Neural cell (in vitro differentiated cells): Measurements from ENCODE around the gene LMOD3. TPM values are rescaled to one million over a fixed set of nuclear protein-coding genes. Genes with fewer than 3 reads are reported as not detected.

Source experiments
- H2AFZ ChIP-seq: fragments of 200-600, 300-800 bp; sonication (generic), shearing (Covaris generic); 2 replicates; pipeline ENCODE4 v1.6.0; 2014; ENCODE audit warnings: low read depth, mild to moderate bottlenecking, antibody characterized with exemption, low read length, moderate library complexity
- H3F3A ChIP-seq: fragments of 200-600 bp; shearing (Covaris generic); 2 replicates; pipeline ENCODE4 v1.6.1; 2016; ENCODE audit warnings: mild to moderate bottlenecking, moderate library complexity, mixed read lengths, antibody characterized with exemption, low read length; ENCODE audit not compliant: insufficient read depth, poor library complexity, severe bottlenecking
- H3K27ac ChIP-seq: fragments of 200-600, 300-800 bp; sonication (generic), shearing (Covaris generic); 2 replicates; pipeline ENCODE4 v1.5.1; 2014; ENCODE audit warnings: mild to moderate bottlenecking, low read length, moderate library complexity
- H3K27me3 ChIP-seq: fragments of 300-800, 200-600 bp; sonication (generic), shearing (Covaris generic); 2 replicates; pipeline ENCODE4 v1.6.0; 2014; ENCODE audit warnings: mild to moderate bottlenecking, low read depth, low read length, moderate library complexity; ENCODE audit not compliant: insufficient read depth
- H3K36me3 ChIP-seq: fragments of 300-800, 200-600 bp; sonication (generic), shearing (Covaris generic); 2 replicates; pipeline ENCODE4 v1.5.1; 2014; ENCODE audit warnings: mild to moderate bottlenecking, antibody characterized with exemption, low read length, moderate library complexity; ENCODE audit not compliant: insufficient read depth
- H3K4me2 ChIP-seq: fragments of 300-800, 200-600 bp; sonication (generic), shearing (Covaris generic); 2 replicates; pipeline ENCODE4 v1.6.0; 2014; ENCODE audit warnings: mild to moderate bottlenecking, low read length
- H3K4me3 ChIP-seq: fragments of 300-800, 200-600 bp; sonication (generic), shearing (Covaris generic); 2 replicates; pipeline ENCODE4 v1.5.1; 2014; ENCODE audit warnings: mild to moderate bottlenecking, low read length, moderate library complexity
- H3K79me2 ChIP-seq: fragments of 200-600 bp; shearing (Covaris generic); replicated peaks from 2 replicates; pipeline ENCODE4 v1.6.0; 2014; ENCODE audit warnings: mild to moderate bottlenecking, low read length, moderate library complexity; ENCODE audit not compliant: insufficient read depth
- H3K9ac ChIP-seq: fragments of 300-800, 200-600 bp; sonication (generic), shearing (Covaris generic); 2 replicates; pipeline ENCODE4 v1.6.1; 2016; ENCODE audit warnings: mild to moderate bottlenecking, low read length, mixed read lengths
- H3K9me2 ChIP-seq: fragments of 200-600 bp; shearing (Covaris generic); 2 replicates; pipeline ENCODE4 v1.6.1; 2016; ENCODE audit warnings: mild to moderate bottlenecking, low read length, mixed read lengths; ENCODE audit not compliant: insufficient read depth
- H3K9me3 ChIP-seq: fragments of 200-600, 300-800 bp; sonication (generic), shearing (Covaris generic); 2 replicates; pipeline ENCODE4 v1.6.1; 2016; ENCODE audit warnings: mild to moderate bottlenecking, mixed run types, low read length, moderate library complexity, mixed read lengths
- H4K20me1 ChIP-seq: fragments of 200-600 bp; shearing (Covaris generic); 2 replicates; pipeline ENCODE4 v1.6.1; 2016; ENCODE audit warnings: mild to moderate bottlenecking, mixed run types; ENCODE audit not compliant: insufficient read depth
- EP300 ChIP-seq: fragments of 450-650 bp; conservative IDR thresholded peaks from 2 replicates; pipeline ENCODE4 v1.6.1; 2014; ENCODE audit warnings: antibody characterized with exemption, mild to moderate bottlenecking, moderate library complexity; ENCODE audit not compliant: poor library complexity, severe bottlenecking
- EZH2 ChIP-seq: fragments of 200-600, 300-800 bp; shearing (Covaris generic), sonication (generic); IDR thresholded peaks from 2 replicates; pipeline ENCODE4 v1.6.1; 2014; ENCODE audit warnings: antibody characterized with exemption, low read length, borderline replicate concordance, mild to moderate bottlenecking; ENCODE audit not compliant: insufficient read depth, poor library complexity, severe bottlenecking
- MXI1 ChIP-seq: fragments of 450-650 bp; conservative IDR thresholded peaks from 2 replicates; pipeline ENCODE4 v1.6.1; 2014; ENCODE audit warnings: antibody characterized with exemption, mild to moderate bottlenecking; ENCODE audit not compliant: poor library complexity, severe bottlenecking
- POLR2AphosphoS5 ChIP-seq: IDR thresholded peaks from 2 replicates; pipeline ENCODE4 v1.6.1; 2012
- RAD21 ChIP-seq: fragments of 450-650 bp; conservative IDR thresholded peaks from 2 replicates; pipeline ENCODE4 v1.6.1; 2014; ENCODE audit warnings: antibody characterized with exemption, mild to moderate bottlenecking, moderate library complexity
- REST ChIP-seq: IDR thresholded peaks from 2 replicates; pipeline ENCODE4 v1.6.1; 2012; ENCODE audit warnings: borderline replicate concordance
- SMC3 ChIP-seq: fragments of 450-650 bp; conservative IDR thresholded peaks from 2 replicates; pipeline ENCODE4 v1.6.1; 2014; ENCODE audit warnings: antibody characterized with exemption, mild to moderate bottlenecking, moderate library complexity; ENCODE audit not compliant: poor library complexity
- TAF1 ChIP-seq: IDR thresholded peaks from 2 replicates; pipeline ENCODE4 v1.6.1; 2012; ENCODE audit warnings: low read depth
- polyA minus RNA-seq: library from RNA; depleted of rRNA, polyadenylated mRNA; stranded (reverse); fragments of >200 nt; gene quantifications from 2 replicates; pipeline ENCODE4 v1.2.3, GENCODE V29; 2014
- polyA plus RNA-seq: library from polyadenylated mRNA; depleted of rRNA; stranded (reverse); fragments of >200 nt; gene quantifications from 2 replicates; pipeline ENCODE4 v1.2.3, GENCODE V29; 2014
- TF ChIP-seq, protein P1 (sequence below): fragments of 450-650 bp; IDR thresholded peaks from 2 replicates; pipeline ENCODE4 v1.5.1; 2014; ENCODE audit warnings: antibody characterized with exemption, mild to moderate bottlenecking, moderate library complexity; ENCODE audit not compliant: poor library complexity, severe bottlenecking

Gene LMOD3
- not detected in 2 replicates for polyA plus RNA-seq
- not detected in 2 replicates for polyA minus RNA-seq

GRCh38 chr3:69122403-69122802, at the start of gene LMOD3:
TSS of gene LMOD3 (minus strand) at chr3:69122595. CDS start at chr3:69122386, 209 bp downstream.
- TF ChIP-seq POLR2AphosphoS5, result no peak
- no peak for TF ChIP-seq SMC3
- TF ChIP-seq REST, result no peak
- TF ChIP-seq, protein P1, sequence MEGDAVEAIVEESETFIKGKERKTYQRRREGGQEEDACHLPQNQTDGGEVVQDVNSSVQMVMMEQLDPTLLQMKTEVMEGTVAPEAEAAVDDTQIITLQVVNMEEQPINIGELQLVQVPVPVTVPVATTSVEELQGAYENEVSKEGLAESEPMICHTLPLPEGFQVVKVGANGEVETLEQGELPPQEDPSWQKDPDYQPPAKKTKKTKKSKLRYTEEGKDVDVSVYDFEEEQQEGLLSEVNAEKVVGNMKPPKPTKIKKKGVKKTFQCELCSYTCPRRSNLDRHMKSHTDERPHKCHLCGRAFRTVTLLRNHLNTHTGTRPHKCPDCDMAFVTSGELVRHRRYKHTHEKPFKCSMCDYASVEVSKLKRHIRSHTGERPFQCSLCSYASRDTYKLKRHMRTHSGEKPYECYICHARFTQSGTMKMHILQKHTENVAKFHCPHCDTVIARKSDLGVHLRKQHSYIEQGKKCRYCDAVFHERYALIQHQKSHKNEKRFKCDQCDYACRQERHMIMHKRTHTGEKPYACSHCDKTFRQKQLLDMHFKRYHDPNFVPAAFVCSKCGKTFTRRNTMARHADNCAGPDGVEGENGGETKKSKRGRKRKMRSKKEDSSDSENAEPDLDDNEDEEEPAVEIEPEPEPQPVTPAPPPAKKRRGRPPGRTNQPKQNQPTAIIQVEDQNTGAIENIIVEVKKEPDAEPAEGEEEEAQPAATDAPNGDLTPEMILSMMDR, result no peak
- TF ChIP-seq MXI1, result no peak
- TF ChIP-seq EZH2, result no peak
- TF ChIP-seq RAD21, result no peak
- no peak for TF ChIP-seq TAF1
- TF ChIP-seq EP300, result no peak
- H3K27me3 ChIP-seq, result no peaks in the 10 kb centered on the region
- H3K36me3 ChIP-seq, result no peaks in the 10 kb centered on the region
- no peak within 1 kb of the TSS for H3K9ac ChIP-seq
- no peak within 1 kb of the TSS for H3K4me3 ChIP-seq
- H3K79me2 ChIP-seq, result no peaks in the 10 kb centered on the region
- no peaks in the 10 kb centered on the region for H3F3A ChIP-seq
- H3K9me3 ChIP-seq, result no peaks in the 10 kb centered on the region
- H3K4me2 ChIP-seq, result no peak within 1 kb of the TSS
- no peaks in the 10 kb centered on the region for H3K9me2 ChIP-seq
- H3K27ac ChIP-seq, result no peak within 1 kb of the TSS
- H4K20me1 ChIP-seq, result no peaks in the 10 kb centered on the region
- no peak within 1 kb of the TSS for H2AFZ ChIP-seq

DNA sequence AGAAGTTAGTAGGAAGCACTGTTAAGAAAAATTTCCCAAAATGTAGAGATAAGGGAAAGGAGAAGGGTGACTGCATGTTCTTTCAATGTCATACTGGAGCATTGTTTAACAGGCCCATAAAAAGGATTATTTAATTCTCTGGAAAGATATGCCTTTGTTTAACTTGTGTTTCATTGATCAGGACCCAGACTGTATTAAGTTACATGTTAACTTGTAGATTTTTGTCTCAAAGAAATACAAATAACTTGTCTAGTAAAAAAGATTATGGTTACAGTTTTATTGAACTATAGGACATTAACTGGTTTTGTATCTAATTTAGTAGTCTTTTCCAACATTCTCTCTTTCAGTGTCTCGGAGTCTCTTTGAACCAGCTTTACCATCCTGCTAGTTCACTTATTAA, 49.7 kb upstream of the LMOD3 start:
- Histone ChIP-seq H3K27ac (no peak overlapping the region), H4K20me1 (no peaks in the 10 kb centered on the region), H3K27me3 (no peaks in the 10 kb centered on the region), H3K79me2 (no peaks in the 10 kb centered on the region), H3K36me3 (no peaks in the 10 kb centered on the region), H3F3A (no peaks in the 10 kb centered on the region), H2AFZ (no peak overlapping the region), H3K9me2 (no peaks in the 10 kb centered on the region), H3K4me2 (no peak overlapping the region), H3K4me3 (no peak overlapping the region), H3K9me3 (no peaks in the 10 kb centered on the region), H3K9ac (no peak overlapping the region)
- no peak for TF ChIP-seq RAD21
- TF ChIP-seq POLR2AphosphoS5, result no peak
- TF ChIP-seq EZH2, result no peak
- TF ChIP-seq EP300, result no peak
- no peak for TF ChIP-seq SMC3
- TF ChIP-seq, protein P1, result no peak
- no peak for TF ChIP-seq TAF1
